Inflammatory macrophage treated with lipopolysaccharide for 4 hours (primary cell): ENCODE data around the gene HNF4A.

Source experiments
- DNase-seq: peaks from one replicate; pipeline ENCODE4 v3.0.0-alpha.2; 2020

The HNF4A gene

DNA sequence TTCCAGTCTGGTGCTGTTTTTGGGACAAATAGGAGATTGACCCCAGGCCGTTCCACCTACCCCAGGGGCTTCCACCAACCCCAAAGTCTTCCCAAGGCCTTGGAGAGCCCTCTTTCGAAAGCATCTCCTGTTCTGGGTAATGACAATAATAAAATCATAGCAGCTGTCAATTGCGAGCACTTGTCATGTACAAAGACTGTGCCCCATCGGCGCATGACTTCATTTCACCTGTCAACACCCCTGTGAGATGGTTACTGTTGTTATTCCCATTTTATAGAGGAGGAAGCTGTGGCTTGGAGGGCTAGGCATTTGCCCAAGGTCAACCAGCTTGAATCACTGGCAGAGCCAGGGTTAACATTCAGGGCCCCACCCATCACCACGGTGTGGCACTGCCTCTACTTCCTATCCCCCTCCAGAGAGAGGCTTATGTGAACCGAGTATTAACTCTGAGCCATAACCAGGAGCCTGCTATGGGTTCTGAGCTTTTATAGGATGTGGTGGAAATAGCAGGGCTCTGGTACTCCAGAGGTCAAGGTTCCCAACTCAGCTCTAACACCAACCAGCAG lies 51.2 kb downstream of the HNF4A start:
- DNase-seq, result no peak

DNA sequence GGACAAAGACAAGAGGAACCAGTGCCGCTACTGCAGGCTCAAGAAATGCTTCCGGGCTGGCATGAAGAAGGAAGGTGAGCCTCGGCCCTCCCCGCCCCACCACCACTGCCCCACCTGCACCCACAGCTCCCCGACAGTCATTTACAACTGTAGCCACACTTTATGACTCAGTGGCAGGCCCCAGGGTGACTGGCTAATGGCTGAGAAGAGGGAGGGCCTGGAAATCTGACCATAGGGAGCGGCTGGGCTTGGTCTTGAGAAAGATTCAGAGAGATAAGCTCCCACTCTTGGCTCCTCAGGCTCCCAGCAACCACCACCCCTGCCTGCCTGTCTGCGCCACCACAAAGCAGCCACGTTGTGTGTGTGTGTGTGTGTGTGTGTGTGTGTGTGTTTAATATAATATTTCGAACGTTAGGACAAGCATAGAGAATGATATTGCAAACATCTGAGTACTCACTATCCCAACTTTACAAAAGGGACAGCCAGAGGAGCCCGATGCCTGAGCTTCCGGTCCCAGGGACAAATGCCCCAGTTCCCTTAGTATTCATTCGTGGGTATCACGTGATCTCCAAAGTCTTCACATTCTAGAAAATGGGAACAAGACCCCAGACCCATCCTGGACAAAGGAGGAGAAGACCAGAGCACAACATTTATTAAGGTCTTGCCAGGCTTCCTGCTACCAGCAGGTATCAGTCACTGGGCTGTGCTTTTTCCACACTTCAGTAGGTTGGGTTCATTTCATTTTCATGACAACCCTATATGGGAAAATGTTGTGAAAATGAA lies 52.1 kb downstream of the HNF4A start:
- no peak for DNase-seq

DNA sequence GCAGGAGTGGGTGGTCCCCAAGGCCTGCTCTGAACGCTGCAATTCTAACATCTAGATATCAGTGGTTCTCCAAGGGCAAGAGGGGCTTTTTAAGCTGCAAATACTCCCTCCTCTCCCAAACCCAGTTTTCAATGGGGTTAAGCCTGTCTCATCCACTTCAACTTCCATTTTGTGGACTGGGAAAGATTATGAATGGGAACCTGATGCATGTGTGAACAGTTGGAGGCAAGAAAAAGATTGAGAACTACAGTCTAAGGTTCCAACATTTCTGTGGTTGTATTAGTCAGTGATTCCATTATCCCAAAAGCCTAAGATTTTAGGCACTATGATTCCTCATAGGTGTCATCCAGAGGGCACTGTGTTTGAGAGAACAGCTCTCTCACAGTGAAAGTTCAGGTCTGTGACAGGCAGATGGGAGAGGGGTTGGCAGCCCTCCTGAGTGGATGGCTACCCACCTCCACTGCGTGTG lies 53.7 kb downstream of the HNF4A start:
- no peak for DNase-seq

DNA sequence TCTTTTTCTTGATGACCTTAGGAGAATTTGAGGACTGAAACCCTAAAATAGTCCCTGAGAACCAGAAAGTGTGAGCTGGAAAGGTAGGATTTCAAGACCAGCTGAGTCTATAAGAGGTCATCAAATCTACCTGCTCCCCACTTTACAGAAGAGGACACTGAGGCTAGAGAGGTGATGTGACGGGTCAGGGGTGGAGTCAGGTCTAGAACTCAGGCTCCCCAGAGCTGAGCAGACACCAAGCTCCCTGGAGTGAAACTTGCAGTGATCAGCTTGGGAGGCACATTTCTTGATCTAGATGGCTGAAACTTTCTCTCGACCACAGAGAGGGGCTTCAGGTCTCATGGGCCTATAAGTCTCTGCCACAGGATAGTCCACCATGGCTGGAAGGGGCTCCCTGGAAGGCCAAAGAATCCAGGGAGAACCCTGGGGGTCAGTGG lies 55.1 kb downstream of the HNF4A start:
- DNase-seq, result no peak

DNA sequence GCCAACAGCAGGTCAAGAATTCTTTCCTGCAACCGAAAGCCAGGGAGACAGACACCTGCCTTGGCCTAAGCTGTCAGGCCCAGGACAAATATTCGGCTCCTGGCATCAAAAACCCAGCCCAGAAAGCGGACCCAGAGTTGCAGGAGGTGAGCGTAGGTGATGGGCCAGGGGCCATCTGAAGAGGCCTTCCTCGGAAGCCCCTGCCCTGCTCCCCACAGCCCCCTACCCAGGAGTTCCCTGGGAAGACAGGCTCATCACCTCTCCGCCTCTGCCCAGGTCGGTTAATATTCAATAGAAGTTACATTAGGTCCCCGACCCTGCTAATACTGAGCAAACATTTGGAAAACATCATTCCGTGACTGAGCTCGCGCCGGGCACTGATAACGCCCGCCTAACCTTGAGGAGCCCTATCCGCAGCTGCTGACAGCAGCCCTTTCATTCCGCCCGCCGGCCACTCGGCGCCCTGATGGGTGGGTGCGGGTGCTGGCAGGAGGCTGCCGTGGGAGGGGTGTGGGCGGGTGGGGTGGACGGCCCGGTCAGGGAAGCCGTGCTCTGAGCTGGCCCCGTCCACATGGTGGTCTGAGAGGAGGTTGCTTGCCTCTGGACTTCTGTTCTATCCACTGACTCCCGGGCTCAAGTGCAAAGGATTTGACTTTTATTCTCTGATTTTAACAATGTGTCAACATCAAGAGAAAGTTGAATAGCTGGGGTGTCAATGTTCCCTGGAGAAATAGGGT lies 55.7 kb downstream of the HNF4A start:
- DNase-seq, result no peak

DNA sequence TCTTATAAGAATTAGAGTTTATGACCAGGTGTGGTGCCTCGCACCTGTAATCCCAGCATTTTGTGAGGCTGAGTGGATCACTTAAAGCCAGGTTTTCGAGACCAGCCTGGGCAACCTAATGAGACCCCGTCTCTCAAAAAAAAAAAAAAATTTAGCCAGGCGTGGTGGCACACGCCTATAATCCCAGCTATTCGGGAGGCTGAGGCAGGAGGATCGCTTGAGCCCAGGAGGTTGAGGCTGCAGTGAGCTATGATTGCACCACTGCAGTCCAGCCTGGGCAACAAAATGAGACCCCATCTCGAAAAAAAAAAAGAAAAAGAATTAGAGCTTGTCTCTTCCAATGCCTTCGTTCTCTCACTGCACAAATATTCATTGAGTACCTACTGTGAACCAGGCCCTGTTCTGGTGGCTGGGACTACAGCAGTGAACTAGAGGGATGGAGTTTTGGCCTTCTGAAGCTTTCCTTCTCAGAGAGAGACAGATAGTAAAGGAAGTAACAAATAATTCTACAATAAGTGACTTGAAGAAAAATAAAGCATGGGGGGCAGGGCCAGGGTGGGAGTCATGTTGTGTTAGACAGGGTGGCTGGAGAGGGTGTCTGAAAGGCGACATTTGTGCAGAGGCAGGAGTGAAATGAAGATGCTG lies 56.4 kb downstream of the HNF4A start:
- DNase-seq, result no peak

DNA sequence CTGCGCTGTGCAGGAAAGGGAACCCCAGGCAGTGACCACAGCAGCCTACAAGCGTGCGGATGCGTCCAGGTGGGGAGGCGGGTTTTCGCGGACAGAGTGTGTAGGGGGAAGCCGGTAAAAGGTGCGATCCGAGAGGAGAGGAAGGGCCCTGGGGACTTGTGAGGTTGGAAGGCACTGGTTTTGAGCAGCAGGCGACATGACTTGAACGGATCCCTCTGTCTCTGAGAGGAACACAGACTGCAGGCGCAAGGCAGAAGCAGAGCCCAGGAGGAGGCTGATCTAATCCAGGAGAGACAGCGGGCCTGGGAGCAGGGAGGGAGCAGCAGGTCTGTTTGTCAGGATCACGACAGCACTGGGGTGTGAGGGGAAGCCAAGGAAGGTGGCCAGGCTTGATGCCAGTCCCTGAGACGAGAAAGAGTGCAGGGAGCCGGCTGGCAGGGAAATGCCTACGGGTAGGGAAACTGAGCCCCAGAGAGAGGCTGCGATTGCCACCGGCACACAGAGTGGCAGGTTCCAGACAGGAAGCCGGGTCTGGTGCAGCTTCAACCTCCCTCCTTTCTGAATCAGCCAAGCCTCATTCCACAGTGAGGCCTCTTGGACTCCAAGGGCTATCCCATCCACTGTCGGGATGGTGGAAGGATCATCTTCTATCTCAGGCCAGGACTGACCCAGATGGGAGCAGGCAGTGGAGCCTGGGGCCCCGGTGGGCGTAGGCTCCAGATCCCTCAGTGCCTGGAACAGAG lies 57.1 kb downstream of the HNF4A start:
- DNase-seq, result no peak

DNA sequence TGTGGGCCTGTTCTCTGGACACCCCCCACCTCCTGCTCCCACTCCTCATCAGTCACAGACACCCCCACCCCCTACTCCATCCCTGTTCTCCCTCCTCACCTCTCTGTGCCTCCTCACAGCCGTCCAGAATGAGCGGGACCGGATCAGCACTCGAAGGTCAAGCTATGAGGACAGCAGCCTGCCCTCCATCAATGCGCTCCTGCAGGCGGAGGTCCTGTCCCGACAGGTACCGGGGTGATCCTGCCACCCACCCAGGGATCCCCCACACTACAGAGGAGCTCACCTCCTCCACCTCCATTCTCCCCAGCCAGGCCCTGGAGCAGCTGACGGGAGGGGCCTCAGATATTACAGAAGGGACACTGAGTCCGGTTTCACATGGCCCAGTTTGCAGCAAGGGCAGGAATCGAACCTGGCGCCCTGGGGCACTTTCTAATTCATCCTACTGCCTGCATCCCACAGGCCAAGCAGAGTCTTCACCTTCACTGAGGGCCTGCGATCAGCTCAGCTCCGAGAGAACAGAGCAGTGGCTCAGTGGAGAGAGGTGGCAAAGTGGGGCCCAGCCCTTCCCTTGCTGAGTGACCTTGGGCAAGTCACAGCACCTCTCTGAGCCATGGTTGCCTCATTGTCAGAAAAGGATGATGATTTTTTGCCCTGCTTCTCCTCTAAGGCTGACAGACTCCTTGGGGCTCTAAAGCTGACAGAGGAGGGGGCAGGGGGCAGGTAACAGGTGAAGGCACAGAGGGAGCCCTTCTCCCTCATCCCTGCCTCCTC lies 58.3 kb downstream of the HNF4A start:
- no peak for DNase-seq

DNA sequence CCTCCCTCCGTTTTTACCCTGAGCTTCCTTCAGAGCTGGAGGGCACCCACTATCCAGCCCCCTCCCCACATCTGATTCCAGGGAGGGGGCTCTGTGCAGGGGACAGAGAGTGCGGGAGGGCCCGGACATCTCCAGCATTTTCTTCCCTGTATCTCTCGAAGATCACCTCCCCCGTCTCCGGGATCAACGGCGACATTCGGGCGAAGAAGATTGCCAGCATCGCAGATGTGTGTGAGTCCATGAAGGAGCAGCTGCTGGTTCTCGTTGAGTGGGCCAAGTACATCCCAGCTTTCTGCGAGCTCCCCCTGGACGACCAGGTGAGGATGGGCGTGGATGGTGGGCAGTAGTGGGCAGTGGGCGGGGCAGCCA lies 58.8 kb downstream of the HNF4A start:
- DNase-seq, result no peak

DNA sequence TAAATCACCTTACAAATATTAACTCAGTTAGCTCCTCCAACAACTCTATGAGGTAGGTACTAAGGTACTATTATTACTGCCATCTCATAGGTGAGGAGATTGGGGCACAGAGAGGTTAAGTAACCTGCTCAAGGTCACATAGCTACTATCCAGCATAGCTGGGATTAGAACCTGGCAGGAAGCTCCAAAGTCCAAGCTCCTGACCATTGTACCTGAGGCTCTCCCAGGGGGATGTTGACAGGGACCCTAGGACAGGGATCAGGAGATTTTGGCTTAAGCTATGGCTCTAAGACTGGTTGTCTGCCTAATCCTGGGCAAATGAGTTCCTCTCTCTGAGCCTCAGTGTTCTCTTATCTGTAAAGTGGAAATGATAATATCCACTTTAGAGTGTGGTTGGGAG lies 59.3 kb downstream of the HNF4A start:
- no peak for DNase-seq

DNA sequence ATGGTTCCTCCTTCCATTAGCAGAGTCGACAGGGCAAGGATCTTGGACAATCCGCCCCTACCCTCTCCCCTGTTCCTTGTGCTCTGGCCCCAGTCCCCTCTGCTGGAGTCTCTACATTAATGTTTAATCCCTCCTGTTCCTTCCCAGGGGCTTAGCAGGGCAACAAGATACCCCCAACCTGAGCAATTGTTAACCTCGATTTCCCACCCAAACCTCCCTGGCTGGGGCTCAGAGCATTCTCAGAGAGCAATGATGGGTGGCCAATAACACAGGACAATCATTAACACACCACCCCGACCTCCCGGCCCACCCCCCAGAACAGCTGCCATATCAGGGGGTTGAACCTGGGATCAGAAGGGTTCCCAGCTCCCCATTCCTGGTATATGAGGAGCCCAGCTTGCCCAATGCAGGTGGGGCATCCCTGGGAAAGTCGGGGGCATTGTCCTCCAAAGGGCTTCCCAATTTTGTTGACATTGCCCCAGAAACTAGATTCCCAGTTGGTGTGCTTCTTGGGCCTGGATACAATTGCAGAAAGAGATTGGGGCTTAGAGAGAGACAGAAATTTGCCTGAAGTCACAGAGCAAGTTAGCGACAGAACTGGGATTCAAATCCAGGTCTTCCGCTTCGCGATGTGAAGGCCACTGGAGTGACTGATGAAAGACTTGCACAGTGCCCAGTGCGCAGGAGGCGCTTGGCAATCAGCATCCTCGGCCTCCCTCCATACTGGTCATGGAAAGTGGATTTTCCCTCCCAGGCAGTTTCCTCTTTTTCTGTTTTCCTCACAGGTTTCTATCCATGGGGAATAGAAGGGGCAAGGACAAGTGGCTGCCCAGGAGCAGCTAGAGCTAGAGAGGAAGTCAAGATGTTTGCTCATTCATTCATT lies 60.6 kb downstream of the HNF4A start:
- no peak for DNase-seq

DNA sequence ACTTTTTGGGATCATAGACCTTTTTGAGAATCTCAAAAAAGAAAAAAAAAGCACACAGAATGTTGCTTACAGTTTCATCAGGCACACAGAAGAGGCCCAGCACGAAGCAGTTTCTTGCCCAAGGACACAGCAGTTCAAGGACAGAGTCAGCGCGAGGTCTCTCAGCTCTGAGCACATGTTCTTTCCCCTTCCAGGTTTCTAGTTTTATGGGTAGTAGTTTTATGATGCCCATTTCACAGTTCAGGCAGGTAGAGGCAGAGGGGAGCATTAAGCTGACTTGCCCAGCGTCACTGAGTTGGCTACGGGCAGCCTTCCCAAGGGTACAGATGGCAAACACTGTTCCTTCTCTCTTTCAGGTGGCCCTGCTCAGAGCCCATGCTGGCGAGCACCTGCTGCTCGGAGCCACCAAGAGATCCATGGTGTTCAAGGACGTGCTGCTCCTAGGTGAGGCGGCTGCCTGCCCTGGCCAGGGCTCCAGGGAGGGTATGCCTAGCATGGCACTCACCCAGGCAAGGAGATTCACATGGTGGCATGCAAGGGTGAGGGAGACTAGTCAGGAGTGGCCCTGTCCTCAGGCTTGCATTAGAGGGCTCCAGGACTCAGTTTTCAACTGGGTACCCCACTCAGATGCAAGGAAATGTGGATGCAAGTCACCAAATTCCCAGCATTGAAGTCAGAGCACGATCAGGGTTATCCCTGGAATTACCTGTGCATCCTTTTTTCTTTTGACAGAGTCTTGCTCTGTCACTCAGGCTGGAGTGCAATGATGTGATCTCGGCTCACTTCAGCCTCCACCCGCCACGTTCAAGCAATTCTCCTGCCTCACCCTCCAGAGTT lies 62.8 kb downstream of the HNF4A start:
- DNase-seq, result no peak

DNA sequence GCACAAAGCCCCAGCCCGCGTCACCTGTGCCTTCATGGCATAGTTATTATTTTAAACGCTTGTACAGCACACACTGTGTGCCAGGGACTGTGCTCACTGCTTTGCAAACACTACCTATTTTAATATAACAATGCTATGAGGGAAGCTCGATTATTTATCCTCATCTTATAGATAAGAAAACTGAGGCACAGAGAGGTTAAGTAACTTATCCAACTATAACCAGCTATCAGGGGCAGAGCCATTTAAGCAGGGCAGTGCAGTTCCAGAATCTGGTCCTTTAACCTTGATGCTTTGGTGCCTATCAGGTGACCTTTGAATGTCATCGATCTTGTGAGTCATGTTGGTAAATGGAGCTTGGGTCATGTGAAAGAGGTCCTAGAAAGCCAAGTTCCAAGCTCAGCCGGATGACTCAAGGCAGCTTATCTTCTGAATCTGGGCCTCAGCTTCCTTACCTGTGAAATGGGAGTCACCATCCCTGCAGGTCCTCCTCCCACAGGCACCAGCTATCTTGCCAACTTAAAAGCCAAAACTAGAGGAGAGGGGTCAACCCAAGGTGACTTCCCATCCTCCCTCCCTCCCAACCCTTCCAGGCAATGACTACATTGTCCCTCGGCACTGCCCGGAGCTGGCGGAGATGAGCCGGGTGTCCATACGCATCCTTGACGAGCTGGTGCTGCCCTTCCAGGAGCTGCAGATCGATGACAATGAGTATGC lies 63.8 kb downstream of the HNF4A start:
- DNase-seq, result no peak

DNA sequence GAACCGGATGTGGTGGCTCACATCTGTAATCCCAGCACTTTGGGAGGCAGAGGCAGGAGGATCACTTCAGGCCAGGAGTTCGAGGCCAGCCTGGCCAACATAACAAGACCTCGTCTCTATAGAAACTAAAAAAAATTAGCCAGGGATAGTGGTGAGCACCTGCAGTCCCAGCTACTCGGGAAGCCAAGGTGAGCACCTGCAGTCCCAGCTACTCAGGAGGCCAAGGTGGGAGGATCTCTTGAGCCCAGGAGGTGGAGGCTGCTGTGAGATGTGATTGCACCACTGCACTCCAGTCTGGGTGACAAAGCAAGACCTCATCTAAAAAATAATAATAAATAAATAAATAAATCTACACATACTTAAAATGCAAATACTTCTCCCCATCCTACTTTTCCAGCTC lies 65.0 kb downstream of the HNF4A start:
- DNase-seq, result no peak

DNA sequence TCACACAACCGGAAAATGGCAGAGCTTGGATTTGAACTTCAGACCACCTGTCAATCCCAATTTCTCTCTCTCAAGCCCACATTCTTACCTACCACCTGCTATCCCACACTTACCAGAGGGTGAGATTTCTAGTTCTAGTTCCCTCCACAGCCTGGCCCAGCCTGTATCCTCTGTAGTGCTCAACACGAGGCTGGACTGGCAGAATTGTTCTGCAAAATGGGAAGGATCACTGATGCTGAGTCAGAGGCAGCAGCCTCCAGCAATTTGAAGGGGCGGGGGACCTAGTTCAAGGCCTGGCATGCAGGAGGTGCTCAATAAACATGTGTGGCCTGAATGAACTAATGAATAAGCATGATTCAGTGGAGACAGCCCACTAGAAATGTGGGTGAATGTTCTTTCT lies 66.6 kb downstream of the HNF4A start:
- DNase-seq, result peak; percentile 45

DNA sequence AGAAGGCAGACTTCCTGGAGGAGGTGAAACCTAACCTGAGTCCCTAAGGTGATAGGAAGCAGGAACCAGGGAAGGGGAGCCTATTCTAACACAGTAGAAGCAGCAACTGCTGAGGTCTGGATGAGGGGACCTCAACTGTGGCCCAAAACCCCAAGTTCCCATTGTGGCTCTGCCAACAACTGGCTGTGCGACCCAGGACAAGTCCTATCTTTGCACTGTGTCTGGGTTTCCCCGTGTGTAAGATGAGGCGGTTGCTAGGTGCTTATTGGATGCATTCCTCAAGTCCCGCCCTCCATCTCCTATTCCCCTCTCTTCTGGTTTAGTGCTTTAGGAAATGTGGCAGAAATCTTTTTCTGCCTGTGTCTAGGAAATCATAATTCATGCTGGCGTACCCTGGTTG lies 68.0 kb downstream of the HNF4A start:
- DNase-seq, result no peak

DNA sequence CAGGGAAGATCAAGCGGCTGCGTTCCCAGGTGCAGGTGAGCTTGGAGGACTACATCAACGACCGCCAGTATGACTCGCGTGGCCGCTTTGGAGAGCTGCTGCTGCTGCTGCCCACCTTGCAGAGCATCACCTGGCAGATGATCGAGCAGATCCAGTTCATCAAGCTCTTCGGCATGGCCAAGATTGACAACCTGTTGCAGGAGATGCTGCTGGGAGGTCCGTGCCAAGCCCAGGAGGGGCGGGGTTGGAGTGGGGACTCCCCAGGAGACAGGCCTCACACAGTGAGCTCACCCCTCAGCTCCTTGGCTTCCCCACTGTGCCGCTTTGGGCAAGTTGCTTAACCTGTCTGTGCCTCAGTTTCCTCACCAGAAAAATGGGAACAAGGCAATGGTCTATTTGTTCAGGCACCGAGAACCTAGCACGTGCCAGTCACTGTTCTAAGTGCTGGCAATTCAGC lies 68.6 kb downstream of the HNF4A start:
- no peak for DNase-seq

DNA sequence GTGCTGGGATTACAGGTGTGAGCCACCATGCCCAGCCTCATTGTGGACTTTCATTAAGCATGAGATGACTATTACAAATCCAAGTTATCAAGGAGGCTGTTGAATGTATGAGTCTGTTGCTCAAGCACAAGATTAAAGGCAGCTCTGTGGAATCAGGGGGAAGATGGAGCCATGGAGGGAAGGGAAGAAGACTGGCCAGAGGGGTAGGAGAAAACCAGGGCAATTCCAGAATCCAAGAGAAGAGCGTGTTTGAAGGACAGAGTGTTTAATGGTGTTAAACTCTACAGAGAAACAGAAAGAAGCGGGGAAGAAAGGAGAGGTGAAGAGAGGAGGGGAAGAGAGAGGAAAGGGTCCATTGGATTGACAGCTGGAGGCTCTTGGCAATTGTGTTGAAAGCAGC lies 70.4 kb downstream of the HNF4A start:
- no peak for DNase-seq
